NT2/D1 (cell line): ENCODE data around the gene MED1.
A peak's percentile ranks its signal among the peaks of the same experiment; 100 is the strongest.
"Not testable (repeated sequence)": the region's sequence is repeated elsewhere in the genome, so short reads cannot be mapped to it uniquely, and the experiment has no call there.

Source experiments
- DNase-seq: peaks from one replicate; pipeline ENCODE4 v3.0.0-alpha.2; 2011; ENCODE audit warnings: low read depth, low spot score
- H3K27me3 ChIP-seq: 2 replicates; pipeline ENCODE4 v1.6.0; 2011; ENCODE audit warnings: mild to moderate bottlenecking; ENCODE audit not compliant: insufficient read length, insufficient read depth
- H3K36me3 ChIP-seq: 2 replicates; pipeline ENCODE4 v1.6.1; 2011; ENCODE audit warnings: mild to moderate bottlenecking, low read length, mixed read lengths; ENCODE audit not compliant: insufficient read depth, insufficient read length
- H3K4me1 ChIP-seq: 2 replicates; pipeline ENCODE4 v1.5.1; 2011; ENCODE audit not compliant: insufficient read depth, insufficient read length
- H3K4me3 ChIP-seq: 2 replicates; pipeline ENCODE4 v1.5.1; 2011; ENCODE audit warnings: low read depth; ENCODE audit not compliant: insufficient read length
- H3K9ac ChIP-seq: 2 replicates; pipeline ENCODE4 v1.6.0; 2011; ENCODE audit warnings: low read depth; ENCODE audit not compliant: insufficient read length
- H3K9me3 ChIP-seq: 2 replicates; pipeline ENCODE4 v1.5.1; 2011; ENCODE audit warnings: mild to moderate bottlenecking, low read length; ENCODE audit not compliant: insufficient read depth
- SUZ12 ChIP-seq: IDR thresholded peaks from 2 replicates; pipeline ENCODE4 v1.6.1; 2011; ENCODE audit not compliant: insufficient read length, insufficient read depth; ENCODE audit errors: extremely low read depth
- YY1 ChIP-seq: IDR thresholded peaks from 2 replicates; pipeline ENCODE4 v1.6.1; 2011; ENCODE audit not compliant: insufficient read length, insufficient read depth
- ZNF274 ChIP-seq: IDR thresholded peaks from 2 replicates; pipeline ENCODE4 v1.6.1; 2011; ENCODE audit warnings: mild to moderate bottlenecking, low read depth, low read length

MED1 gene, protein sequence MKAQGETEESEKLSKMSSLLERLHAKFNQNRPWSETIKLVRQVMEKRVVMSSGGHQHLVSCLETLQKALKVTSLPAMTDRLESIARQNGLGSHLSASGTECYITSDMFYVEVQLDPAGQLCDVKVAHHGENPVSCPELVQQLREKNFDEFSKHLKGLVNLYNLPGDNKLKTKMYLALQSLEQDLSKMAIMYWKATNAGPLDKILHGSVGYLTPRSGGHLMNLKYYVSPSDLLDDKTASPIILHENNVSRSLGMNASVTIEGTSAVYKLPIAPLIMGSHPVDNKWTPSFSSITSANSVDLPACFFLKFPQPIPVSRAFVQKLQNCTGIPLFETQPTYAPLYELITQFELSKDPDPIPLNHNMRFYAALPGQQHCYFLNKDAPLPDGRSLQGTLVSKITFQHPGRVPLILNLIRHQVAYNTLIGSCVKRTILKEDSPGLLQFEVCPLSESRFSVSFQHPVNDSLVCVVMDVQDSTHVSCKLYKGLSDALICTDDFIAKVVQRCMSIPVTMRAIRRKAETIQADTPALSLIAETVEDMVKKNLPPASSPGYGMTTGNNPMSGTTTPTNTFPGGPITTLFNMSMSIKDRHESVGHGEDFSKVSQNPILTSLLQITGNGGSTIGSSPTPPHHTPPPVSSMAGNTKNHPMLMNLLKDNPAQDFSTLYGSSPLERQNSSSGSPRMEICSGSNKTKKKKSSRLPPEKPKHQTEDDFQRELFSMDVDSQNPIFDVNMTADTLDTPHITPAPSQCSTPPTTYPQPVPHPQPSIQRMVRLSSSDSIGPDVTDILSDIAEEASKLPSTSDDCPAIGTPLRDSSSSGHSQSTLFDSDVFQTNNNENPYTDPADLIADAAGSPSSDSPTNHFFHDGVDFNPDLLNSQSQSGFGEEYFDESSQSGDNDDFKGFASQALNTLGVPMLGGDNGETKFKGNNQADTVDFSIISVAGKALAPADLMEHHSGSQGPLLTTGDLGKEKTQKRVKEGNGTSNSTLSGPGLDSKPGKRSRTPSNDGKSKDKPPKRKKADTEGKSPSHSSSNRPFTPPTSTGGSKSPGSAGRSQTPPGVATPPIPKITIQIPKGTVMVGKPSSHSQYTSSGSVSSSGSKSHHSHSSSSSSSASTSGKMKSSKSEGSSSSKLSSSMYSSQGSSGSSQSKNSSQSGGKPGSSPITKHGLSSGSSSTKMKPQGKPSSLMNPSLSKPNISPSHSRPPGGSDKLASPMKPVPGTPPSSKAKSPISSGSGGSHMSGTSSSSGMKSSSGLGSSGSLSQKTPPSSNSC (N-terminal part only)

DNA sequence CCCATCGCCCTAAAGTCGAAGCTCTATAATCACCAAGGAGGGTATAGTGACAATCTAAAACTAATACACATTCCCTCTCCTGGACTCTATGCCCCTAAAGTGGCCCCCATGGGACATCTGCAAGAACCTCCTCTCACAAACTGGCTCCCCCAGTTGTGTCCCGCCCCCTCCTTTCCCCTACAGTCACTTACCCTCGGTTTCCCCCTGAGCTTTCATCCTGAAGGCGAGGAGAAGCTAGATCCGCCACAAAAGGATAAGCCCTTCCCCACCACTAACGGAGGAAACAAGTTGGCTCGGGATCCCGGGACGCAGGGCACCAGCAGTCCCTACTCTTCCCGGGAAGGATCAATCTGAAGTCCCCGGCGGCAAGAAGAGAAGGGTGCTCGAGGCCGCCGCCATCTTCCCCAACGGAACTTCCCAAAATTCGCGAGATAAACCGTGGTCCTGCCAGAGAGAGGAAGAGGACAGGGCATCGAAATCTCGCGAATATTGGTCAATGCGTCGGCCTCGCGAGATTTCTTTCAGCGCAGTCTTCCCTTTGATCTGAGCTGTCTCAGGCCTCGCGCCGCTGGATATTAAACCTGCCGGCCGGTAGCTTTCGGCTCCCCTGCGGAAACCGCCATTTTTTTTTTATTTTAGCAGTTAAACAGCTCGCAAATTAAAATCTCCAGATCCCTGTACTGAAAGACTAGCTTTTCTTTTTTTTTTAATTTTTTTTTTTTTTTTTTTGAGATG is at the start of gene MED1:
MED1 (minus strand) TSS at position 417 of the 735 bp plus-strand sequence; CDS start at position 216, 201 bp downstream.
- Histone ChIP-seq H3K27me3 (no peaks in the 10 kb centered on the region), H3K4me1 (no peaks in the 10 kb centered on the region), H3K9ac (peak within 1 kb of the TSS; percentile 100), H3K9me3 (no peaks in the 10 kb centered on the region), H3K4me3 (peak within 1 kb of the TSS; percentile 97), H3K36me3 (peaks cover 33% of the 10 kb centered on the region)
- TF ChIP-seq YY1 (peak; percentile 88), ZNF274 (no peak)
- DNase-seq = peak; percentile 95

DNA sequence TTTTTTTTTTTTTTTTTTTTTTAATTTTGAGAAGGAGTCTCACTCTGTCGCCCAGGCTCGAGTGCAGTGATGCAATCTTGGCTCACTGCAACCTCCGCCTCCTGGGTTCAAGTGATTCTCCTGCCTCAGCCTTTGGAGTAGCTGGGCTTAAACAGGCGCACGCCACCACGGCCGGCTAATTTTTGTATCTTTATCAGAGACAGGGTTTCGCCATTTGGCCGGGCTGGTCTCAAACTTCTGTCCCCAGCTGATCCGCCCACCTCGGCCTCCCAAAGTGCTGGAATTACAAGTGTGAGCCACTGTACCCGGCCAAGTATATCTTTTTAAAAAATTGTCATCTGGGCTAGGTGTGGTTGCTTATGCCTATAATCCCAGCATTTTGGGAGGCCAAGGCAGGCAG is 45.9 kb upstream of the MED1 start:
- peaks cover 86% of the 10 kb centered on the region for H3K36me3 ChIP-seq
- H3K9me3 ChIP-seq, H3K4me1 ChIP-seq, H3K4me3 ChIP-seq, H3K9ac ChIP-seq, H3K27me3 ChIP-seq, DNase-seq: not testable (repeated sequence)

DNA sequence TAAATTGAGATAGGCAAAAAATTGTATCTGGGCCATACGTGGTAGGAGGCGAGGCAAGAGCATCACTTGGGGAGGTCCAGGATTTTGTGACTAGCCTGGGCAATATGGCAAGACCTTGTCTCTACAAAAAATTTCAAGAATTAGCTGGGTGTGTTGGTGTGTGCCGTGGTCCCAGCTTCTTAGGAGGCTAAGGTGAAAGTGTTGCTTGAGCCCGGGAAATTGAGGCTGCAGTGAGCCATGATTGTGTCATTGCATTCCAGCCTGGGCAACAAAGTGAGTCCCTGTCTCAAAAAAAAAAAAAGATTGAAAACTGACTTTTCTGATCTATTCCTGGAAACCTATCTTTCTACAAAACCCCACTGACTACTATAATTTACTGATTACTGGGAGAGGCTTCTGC is 36.9 kb upstream of the MED1 start:
- peaks cover 56% of the 10 kb centered on the region for H3K36me3 ChIP-seq
- DNase-seq = no peak

DNA sequence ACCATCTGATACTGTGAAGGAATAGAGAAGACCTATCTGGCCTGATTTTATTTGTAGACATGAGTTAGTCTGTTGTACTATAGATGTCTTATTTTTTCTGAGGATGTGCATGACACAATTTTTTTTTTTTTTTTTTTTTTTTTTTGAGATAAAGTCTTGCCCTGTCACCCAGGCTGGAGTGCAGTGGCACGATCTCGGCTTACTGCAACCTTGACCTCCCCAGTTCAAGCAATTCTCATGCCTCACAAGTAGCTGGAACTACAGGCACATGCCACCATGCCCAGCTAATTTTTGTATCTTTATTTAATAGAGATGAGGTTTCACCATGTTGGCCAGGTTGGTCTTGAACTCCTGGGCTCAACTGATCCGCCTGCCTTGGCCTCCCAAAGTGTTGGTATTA is 36.4 kb upstream of the MED1 start:
- H3K27me3 ChIP-seq, H3K9me3 ChIP-seq, H3K4me3 ChIP-seq, DNase-seq, H3K4me1 ChIP-seq, H3K9ac ChIP-seq: not testable (repeated sequence)
- H3K36me3 ChIP-seq = peaks cover 54% of the 10 kb centered on the region

More for the DNA sequence above, 36.9 kb upstream of the MED1 start:
- TF ChIP-seq YY1 (no peak), SUZ12 (no peak), ZNF274 (no peak)
- no peak overlapping the region for H3K9ac ChIP-seq
- no peaks in the 10 kb centered on the region for H3K27me3 ChIP-seq
- H3K4me3 ChIP-seq = no peak overlapping the region
- H3K4me1 ChIP-seq = no peaks in the 10 kb centered on the region
- H3K9me3 ChIP-seq = no peaks in the 10 kb centered on the region

DNA sequence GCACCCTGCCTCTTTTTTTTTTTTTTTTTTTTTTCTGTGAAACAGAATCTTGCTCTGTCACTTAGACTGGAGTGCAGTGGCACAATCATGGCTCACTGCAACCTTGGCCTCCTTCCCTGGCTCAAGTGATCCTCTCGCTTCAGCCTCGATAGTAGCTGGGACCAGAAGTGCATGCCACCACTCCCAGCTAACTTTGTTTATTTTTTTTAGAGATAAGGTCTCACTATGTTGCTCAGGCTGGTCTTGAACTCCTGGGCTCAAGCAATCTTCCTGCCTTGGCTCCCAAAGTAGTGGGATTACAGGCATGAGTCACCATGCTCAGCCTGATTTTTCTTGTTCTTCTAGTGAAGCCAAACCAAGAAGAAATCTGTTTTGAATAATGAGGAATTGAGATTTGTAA is 35.2 kb upstream of the MED1 start:
- TF ChIP-seq SUZ12 (no peak), YY1 (no peak), ZNF274 (no peak)
- no peaks in the 10 kb centered on the region for H3K4me1 ChIP-seq
- no peak overlapping the region for H3K9ac ChIP-seq
- no peaks in the 10 kb centered on the region for H3K27me3 ChIP-seq
- H3K4me3 ChIP-seq = no peak overlapping the region
- no peak for DNase-seq
- peaks cover 48% of the 10 kb centered on the region for H3K36me3 ChIP-seq
- H3K9me3 ChIP-seq = no peaks in the 10 kb centered on the region

DNA sequence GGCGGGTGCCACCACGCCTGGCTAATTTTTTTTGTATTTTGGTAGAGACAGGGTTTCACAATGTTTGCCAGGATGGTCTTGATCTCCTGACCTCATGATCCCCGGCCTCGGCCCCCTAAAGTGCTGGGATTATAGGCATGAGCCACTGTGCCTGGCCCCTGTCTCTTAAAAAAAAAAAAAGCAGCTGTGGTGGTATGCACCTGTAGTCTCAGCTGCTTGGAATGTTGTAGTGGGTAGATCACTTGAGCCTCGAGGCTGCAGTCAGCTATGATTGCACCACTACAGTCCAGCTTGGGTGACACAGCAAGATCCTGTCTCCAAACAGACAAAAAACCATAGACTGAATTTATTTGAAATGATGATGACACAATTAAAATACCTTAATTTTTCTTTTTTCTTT is 34.5 kb upstream of the MED1 start:
- Histone ChIP-seq H3K9me3 (no peaks in the 10 kb centered on the region), H3K9ac (no peak overlapping the region), H3K27me3 (no peaks in the 10 kb centered on the region), H3K4me3 (no peak overlapping the region), H3K4me1 (no peaks in the 10 kb centered on the region), H3K36me3 (peaks cover 43% of the 10 kb centered on the region)
- no peak for TF ChIP-seq SUZ12
- no peak for TF ChIP-seq ZNF274
- TF ChIP-seq YY1 = no peak
- no peak for DNase-seq

DNA sequence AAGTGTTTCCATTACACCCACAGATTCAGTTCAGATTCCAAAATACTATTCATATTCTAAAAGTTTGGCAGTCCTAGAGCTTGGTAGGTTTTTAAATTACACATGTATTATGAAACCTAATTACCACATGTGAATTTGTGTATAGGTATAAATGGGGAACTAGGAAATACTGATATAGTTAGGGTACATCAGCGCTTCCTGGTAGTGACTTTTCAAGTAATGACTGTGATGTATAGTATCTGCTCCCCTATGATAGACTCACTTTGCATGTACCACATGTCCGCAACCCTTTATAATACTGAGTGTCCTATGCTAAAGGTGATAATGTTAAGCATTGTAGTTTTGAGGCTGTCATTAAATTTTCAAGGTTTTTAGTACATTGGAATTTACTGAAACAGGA is 33.1 kb upstream of the MED1 start:
- DNase-seq = no peak
- Histone ChIP-seq H3K27me3 (no peaks in the 10 kb centered on the region), H3K9me3 (no peaks in the 10 kb centered on the region), H3K36me3 (peaks cover 37% of the 10 kb centered on the region), H3K9ac (no peak overlapping the region), H3K4me1 (no peaks in the 10 kb centered on the region), H3K4me3 (no peak overlapping the region)
- no peak for TF ChIP-seq SUZ12
- TF ChIP-seq ZNF274 = no peak
- no peak for TF ChIP-seq YY1
